22Rv1 (cell line): Measurements from ENCODE around the gene PAEP.

Experiments used
- H3K27ac ChIP-seq: fragments of 450-650 bp; 2 replicates; pipeline ENCODE4 v1.5.1; 2017
- ZFX ChIP-seq: fragments of 450-650 bp; IDR thresholded peaks from 2 replicates; pipeline ENCODE4 v1.6.1; 2017; ENCODE audit warnings: antibody characterized with exemption, borderline replicate concordance
- TF ChIP-seq, protein P1 (sequence below): fragments of 450-650 bp; IDR thresholded peaks from 2 replicates; pipeline ENCODE4 v1.5.1; 2017; ENCODE audit warnings: mild to moderate bottlenecking

Gene PAEP

DNA sequence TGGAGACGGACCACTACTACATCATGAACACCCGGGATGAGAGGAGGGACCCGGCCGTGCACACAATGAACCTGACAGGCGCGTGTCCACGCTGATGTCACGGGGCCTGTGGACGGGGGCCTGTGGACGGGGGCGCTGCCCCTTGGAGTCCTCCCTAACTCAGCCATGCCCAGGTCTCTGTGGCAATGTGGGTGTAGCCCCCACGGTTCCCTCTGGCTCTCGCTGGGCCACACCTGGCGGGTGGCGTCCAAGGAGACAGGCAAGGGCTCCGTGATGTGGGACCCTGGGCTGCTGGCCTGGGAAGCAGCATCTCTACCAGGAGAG lies 22.1 kb downstream of the PAEP start:
- TF ChIP-seq, protein P1, sequence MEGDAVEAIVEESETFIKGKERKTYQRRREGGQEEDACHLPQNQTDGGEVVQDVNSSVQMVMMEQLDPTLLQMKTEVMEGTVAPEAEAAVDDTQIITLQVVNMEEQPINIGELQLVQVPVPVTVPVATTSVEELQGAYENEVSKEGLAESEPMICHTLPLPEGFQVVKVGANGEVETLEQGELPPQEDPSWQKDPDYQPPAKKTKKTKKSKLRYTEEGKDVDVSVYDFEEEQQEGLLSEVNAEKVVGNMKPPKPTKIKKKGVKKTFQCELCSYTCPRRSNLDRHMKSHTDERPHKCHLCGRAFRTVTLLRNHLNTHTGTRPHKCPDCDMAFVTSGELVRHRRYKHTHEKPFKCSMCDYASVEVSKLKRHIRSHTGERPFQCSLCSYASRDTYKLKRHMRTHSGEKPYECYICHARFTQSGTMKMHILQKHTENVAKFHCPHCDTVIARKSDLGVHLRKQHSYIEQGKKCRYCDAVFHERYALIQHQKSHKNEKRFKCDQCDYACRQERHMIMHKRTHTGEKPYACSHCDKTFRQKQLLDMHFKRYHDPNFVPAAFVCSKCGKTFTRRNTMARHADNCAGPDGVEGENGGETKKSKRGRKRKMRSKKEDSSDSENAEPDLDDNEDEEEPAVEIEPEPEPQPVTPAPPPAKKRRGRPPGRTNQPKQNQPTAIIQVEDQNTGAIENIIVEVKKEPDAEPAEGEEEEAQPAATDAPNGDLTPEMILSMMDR = no peak
- TF ChIP-seq ZFX = no peak
- no peak overlapping the region for H3K27ac ChIP-seq

DNA sequence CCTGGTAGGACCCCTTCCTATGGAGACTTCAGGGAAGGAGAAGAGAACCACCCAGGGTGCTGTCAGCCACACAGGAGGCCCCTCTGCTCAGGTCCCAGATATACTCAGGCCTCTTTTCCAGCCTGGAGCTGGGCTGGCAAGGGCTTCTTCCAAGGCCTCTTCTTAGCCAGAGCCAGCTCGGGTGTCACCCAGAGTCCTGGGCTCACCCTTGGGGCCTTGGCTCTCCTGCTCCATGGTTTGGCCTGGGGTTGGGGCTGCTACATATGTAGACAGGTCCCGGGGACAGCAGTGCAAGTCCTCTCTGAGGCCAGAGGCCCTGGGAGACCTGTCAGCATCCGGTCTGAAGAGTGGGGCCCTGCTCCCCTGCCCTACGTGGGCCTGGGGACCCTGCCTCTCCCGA lies 22.8 kb downstream of the PAEP start:
- TF ChIP-seq, protein P1 = no peak
- TF ChIP-seq ZFX = no peak
- H3K27ac ChIP-seq = no peak overlapping the region

DNA sequence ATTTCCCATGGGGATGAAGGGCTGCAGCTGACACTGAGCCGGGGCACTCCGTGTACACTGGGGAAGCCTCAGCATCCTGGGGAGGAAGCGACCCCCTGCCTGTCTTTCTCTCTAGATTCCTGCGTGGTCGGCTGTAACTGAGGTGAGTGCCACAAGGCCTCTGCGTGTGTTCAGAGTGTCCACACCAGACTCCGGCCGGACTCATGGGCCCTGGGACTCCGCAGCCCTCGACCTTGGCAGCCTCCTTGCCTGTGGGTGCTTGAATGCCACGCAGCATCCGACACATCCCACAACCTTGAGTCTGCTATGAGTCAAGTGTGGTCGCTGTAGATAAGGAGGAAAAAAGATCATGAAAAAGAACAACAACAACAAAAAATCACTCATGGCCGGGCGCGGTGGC lies 23.4 kb downstream of the PAEP start:
- H3K27ac ChIP-seq = no peak overlapping the region
- TF ChIP-seq ZFX = no peak
- TF ChIP-seq, protein P1 = no peak

DNA sequence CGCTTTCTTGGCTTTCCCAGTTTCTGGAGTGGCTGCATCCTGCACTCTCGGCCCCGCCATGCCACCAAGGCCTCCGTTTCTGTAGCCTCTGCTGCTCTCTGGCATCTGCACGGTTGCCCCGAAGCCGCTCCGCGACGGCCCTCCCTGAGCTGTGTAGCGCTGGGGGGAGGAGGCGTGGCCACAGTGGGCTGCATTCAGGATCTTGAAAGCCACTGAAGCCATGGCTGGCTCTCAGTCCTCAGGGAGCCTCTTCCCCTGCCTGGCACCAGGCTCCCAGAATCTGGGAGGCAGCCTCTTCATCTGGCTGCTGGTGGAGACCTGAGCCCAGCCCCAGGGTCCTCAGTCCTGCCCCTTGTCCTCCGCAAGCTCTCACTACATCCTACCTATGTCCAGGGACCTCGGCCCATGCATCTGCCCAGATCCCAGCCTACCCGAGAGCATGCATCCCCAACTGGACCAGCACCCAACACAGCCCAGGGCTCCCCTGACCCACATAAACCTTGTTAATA lies 25.1 kb downstream of the PAEP start:
- H3K27ac ChIP-seq = no peak overlapping the region
- TF ChIP-seq, protein P1 = no peak
- TF ChIP-seq ZFX = no peak

DNA sequence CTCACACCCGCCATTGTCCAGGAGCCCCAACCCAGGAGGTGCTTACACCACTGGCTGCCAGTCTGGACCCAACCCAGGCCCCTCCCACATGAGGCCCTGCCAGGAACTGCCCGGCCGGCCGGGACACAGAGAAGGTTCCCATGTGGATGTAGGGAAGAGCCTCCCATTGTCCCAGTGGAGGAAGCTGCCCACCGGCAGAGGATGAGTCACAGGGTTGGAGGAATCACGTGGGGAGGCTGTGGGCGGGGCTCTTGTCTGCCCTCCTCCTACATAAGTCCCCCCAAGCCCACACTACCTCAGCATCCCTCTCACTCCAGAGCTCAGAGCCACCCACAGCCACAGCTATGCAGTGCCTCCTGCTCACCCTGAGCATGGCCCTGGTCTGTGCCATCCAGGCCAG lies 26.1 kb downstream of the PAEP start:
- no peak for TF ChIP-seq ZFX
- TF ChIP-seq, protein P1 = no peak
- no peak overlapping the region for H3K27ac ChIP-seq

DNA sequence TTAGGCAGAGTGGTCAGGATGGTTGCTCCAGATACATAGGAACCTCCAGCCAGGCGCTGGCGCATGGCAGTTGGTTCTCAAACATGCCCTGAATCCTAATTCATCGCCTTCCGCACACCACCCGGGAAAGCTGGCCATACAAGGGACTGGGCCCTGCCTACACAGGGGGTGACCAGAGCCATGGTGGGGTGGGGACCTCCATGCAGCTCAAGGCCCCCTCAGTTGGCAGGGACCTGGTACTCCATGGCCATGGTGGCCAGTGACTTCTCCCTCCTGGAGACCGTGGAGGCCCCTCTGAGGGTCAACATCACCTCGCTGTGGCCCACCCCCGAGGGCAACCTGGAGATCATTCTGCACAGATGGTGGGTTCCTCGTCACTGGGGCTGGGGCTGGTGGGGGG lies 26.8 kb downstream of the PAEP start:
- no peak overlapping the region for H3K27ac ChIP-seq
- TF ChIP-seq, protein P1 = no peak
- no peak for TF ChIP-seq ZFX

DNA sequence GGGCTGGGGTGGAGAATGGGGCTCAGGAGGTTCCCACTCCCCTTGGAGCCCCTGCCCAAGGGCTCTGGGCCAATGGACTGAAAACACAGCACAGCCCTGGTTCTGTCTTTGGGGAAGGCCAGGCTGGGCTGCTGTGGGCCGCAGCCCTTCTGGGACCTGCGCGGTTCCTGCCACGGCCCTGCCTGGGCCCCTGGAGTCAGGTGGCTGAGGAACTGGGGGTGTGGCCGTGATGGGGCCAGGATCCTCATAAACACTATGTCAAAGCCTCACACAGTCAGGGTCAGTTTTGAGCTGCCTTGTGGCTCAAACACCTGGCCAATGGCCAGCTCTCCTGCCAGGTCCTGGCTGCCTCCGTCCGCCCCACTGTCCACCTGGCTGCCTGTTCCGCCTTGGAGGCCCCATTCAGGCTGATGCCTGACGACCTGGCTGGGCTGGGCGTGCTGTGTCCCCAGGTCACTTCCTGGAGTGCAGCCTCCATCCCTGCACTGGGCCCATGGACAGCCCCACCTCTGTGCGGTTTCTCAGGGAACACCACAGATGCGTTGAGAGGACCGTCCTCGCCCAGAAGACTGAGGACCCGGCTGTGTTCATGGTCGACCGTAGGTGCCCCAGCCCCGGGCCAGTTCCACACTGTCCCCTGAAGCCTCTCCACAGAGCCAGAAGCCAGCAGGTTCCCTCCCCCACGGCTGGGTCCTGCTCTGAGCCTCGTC lies 27.5 kb downstream of the PAEP start:
- H3K27ac ChIP-seq = no peak overlapping the region
- no peak for TF ChIP-seq ZFX
- TF ChIP-seq, protein P1 = no peak
